ENCODE data around the gene SRMS.
"Not testable (repeated sequence)": the region's sequence is repeated elsewhere in the genome, so short reads cannot be mapped to it uniquely, and the experiment has no call there.

SRMS gene

GRCh38 chr20:63572071-63572787 lies 24.7 kb upstream of the SRMS start:
- H3K27ac Mint-ChIP-seq, result no peak overlapping the region
- H3K4me1 Mint-ChIP-seq (ENCODE audit: low read depth), result peaks cover 19% of the 10 kb centered on the region
- no peaks in the 10 kb centered on the region for H3K27me3 Mint-ChIP-seq
- no peaks in the 10 kb centered on the region for H3K9me3 Mint-ChIP-seq (ENCODE audit: low read depth)
- no peaks in the 10 kb centered on the region for H3K36me3 Mint-ChIP-seq
- no peak overlapping the region for H3K4me3 Mint-ChIP-seq

GRCh38 chr20:63571087-63571478 lies 23.5 kb upstream of the SRMS start:
- H3K27ac Mint-ChIP-seq; H3K9me3 Mint-ChIP-seq (ENCODE audit: low read depth); H3K36me3 Mint-ChIP-seq; H3K4me3 Mint-ChIP-seq; H3K27me3 Mint-ChIP-seq: not testable (repeated sequence)
- H3K4me1 Mint-ChIP-seq (ENCODE audit: low read depth), result peaks cover 17% of the 10 kb centered on the region

DNA sequence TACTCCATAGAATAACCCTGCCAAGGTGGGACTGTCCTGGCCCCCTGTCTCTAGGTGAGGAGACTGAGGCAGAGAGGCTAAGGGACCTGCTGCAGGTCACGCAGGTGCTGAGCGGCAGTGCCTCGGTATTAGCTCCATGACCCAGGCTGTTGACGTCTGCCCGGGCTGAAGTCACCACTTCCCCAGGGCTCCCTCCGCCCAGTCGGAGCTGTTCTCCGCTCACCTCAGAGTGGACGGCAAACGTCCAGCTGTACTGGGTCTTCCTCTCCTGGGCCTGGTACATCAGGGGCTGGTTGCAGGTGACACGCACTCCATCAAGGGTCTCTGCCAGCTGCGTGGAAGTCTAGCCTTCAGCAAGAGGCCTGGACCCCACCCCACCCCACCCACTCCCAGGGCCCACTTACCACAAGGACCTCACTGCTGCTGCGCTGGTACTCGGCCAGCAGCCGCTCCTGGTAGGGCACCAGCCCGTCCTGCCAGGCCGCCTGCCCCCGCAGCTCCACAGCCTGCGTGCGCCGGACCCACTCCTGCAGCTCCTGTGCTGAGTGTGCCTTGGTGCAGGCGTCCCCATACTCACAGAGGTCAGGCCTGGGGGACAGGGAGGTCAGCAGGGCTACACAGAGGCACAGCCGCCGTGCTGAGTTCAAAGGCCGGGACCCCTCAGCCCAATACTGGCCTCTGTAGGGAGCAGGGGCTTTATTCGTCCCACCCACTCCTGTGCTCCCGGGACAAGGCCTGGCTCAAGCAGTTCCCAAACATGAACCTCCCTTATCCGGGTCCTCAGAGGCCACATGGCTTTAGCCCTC lies 22.9 kb upstream of the SRMS start:
- Mint-ChIP-seq H3K27me3 (no peaks in the 10 kb centered on the region), H3K4me3 (no peak overlapping the region), H3K27ac (no peak overlapping the region)

GRCh38 chr20:63568986-63569949 lies 21.7 kb upstream of the SRMS start:
- Mint-ChIP-seq H3K27ac (no peak overlapping the region), H3K4me1 (ENCODE audit: low read depth) (peaks cover 17% of the 10 kb centered on the region), H3K36me3 (no peaks in the 10 kb centered on the region), H3K27me3 (no peaks in the 10 kb centered on the region), H3K9me3 (ENCODE audit: low read depth) (no peaks in the 10 kb centered on the region), H3K4me3 (peak overlapping the region; percentile 32)

More for the DNA sequence above, 22.9 kb upstream of the SRMS start:
- no peaks in the 10 kb centered on the region for H3K9me3 Mint-ChIP-seq (ENCODE audit: low read depth)
- H3K4me1 Mint-ChIP-seq (ENCODE audit: low read depth), result peaks cover 17% of the 10 kb centered on the region
- H3K36me3 Mint-ChIP-seq, result no peaks in the 10 kb centered on the region

DNA sequence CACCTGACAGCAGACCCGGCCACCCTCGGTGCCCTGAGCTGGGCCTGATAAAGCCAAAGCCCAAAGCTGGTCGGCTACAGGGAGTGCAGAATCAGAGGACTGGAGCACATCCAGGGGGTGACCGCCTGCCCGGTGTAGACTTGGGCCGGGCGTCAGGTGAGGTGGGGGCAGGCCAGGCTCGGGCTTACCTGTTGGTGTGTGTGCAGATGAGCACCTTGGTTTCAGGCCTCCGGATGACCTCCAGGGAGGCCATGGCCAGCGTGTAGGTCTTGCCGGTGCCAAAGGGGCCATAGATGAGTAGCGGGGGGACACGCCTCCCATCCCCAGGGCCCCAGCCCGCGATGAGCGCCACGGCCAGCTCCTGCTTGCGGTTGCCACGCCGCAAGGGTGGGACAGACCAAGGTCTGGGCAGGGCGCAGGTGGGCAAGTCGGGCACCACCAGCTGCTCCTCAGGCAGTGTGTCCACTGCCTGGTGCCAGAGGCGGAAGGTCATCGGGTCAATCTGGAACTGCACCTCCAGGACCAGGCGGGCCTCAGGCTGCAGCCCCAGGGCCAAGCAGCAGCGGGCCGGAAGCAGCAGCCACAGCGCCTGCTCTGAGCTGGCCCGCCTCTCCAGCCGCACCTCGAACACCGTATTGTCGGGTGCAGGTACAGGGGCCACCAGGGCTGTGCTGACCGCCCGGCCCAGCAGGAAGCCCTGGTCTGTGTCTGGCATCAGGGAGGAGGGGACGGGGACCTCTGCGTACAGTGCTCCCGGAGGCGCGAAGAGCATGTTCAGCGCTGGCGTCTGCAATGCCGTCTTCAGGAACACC lies 20.8 kb upstream of the SRMS start:
- Mint-ChIP-seq H3K9me3 (ENCODE audit: low read depth) (no peaks in the 10 kb centered on the region), H3K4me3 (peak overlapping the region; percentile 77), H3K36me3 (no peaks in the 10 kb centered on the region), H3K27me3 (no peaks in the 10 kb centered on the region), H3K4me1 (ENCODE audit: low read depth) (peaks cover 14% of the 10 kb centered on the region), H3K27ac (no peak overlapping the region)

DNA sequence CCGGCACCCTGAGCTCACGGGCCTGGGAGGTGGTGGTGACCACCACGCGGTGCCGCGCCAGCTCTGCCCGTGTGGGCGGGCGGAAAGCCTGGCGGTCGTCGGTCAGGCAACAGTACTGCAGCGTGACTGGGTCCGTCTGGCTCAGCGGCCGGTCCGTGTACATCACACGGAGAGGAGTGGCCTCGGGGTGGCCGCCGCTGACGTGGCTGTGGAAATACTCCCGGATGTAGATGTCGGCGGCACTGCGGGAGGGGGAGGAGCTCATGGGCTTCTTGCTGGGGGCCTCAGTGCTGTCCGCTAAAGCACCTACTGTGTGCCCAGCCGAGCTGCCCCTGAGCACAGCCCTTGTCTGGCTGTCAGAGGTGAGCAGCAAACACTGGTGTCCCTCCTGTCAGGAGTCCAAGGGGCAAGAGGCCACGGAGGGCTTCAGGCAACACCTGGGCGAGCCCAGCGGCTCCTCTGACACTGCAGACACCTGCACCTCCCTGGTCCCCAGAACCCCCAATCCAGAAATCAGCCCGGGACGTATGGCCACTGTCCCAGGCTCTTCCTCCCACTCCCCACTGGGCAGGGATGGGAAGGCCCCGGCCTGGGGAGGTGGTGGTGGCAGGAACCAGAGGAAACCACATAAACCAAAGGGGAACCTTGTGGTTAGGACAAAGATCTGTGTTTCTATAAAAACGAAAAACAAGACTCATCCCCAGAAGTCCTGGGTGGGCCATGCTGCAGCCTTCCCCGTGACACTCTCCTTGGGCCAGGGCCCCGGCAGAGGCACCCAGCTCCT lies 20.0 kb upstream of the SRMS start:
- Mint-ChIP-seq H3K36me3 (no peaks in the 10 kb centered on the region), H3K27ac (no peak overlapping the region), H3K27me3 (no peaks in the 10 kb centered on the region), H3K9me3 (ENCODE audit: low read depth) (no peaks in the 10 kb centered on the region), H3K4me1 (ENCODE audit: low read depth) (peaks cover 14% of the 10 kb centered on the region), H3K4me3 (peak overlapping the region; percentile 77)

GRCh38 chr20:63567136-63567385 lies 19.5 kb upstream of the SRMS start:
- no peaks in the 10 kb centered on the region for H3K27me3 Mint-ChIP-seq
- no peak overlapping the region for H3K4me3 Mint-ChIP-seq
- H3K9me3 Mint-ChIP-seq (ENCODE audit: low read depth), result no peaks in the 10 kb centered on the region
- peaks cover 14% of the 10 kb centered on the region for H3K4me1 Mint-ChIP-seq (ENCODE audit: low read depth)
- no peak overlapping the region for H3K27ac Mint-ChIP-seq
- H3K36me3 Mint-ChIP-seq, result no peaks in the 10 kb centered on the region

DNA sequence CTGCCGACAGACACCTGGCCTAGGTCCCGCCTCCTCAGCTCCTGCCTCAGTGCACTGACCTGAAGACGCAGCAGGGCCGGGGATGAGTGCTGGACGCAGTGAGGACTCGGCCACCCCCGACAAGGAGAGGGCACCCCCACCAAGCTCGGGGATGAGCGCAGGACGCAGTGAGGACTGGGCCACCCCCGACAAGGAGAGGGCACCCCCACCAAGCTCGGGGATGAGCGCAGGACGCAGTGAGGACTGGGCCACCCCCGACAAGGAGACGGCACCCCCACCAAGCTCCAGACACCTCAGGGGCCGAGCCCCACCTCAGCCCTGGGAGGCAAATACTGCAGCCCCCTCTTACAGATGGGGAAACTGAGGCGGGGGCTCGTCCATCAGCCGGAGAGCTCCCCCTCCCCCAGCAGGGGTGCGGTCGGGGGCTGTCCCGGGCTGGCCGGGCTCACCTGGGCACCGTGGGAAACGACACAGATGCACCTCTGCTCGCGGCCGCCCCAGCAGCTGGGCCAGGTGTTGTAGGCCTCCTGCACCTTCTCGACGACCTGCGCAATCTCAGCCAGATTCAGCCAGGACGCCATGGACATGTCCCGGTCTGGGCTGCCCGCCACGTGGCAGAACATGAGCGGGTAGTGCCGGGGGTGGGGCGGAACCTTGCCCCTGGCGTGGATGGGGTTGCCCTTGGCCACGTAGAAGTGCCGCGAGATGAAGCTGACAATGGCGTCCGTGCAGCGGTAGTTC lies 19.0 kb upstream of the SRMS start:
- Mint-ChIP-seq H3K4me1 (ENCODE audit: low read depth) (peaks cover 14% of the 10 kb centered on the region), H3K4me3 (no peak overlapping the region), H3K27me3 (no peaks in the 10 kb centered on the region), H3K27ac (no peak overlapping the region), H3K36me3 (no peaks in the 10 kb centered on the region), H3K9me3 (ENCODE audit: low read depth) (no peaks in the 10 kb centered on the region)

- H3K9me3 Mint-ChIP-seq (ENCODE audit: low read depth), result no peaks in the 10 kb centered on the region
- no peak overlapping the region for H3K27ac Mint-ChIP-seq
- no peaks in the 10 kb centered on the region for H3K36me3 Mint-ChIP-seq
- no peak overlapping the region for H3K4me3 Mint-ChIP-seq
- peaks cover 14% of the 10 kb centered on the region for H3K4me1 Mint-ChIP-seq (ENCODE audit: low read depth)
- no peaks in the 10 kb centered on the region for H3K27me3 Mint-ChIP-seq
Observed at GRCh38 chr20:63565699-63566335, 18.3 kb upstream of the SRMS start.

GRCh38 chr20:63565021-63565698 lies 17.6 kb upstream of the SRMS start:
- Mint-ChIP-seq H3K36me3 (peaks cover 2% of the 10 kb centered on the region), H3K9me3 (ENCODE audit: low read depth) (no peaks in the 10 kb centered on the region), H3K27ac (no peak overlapping the region), H3K4me3 (no peak overlapping the region), H3K4me1 (ENCODE audit: low read depth) (peaks cover 16% of the 10 kb centered on the region), H3K27me3 (no peaks in the 10 kb centered on the region)

DNA sequence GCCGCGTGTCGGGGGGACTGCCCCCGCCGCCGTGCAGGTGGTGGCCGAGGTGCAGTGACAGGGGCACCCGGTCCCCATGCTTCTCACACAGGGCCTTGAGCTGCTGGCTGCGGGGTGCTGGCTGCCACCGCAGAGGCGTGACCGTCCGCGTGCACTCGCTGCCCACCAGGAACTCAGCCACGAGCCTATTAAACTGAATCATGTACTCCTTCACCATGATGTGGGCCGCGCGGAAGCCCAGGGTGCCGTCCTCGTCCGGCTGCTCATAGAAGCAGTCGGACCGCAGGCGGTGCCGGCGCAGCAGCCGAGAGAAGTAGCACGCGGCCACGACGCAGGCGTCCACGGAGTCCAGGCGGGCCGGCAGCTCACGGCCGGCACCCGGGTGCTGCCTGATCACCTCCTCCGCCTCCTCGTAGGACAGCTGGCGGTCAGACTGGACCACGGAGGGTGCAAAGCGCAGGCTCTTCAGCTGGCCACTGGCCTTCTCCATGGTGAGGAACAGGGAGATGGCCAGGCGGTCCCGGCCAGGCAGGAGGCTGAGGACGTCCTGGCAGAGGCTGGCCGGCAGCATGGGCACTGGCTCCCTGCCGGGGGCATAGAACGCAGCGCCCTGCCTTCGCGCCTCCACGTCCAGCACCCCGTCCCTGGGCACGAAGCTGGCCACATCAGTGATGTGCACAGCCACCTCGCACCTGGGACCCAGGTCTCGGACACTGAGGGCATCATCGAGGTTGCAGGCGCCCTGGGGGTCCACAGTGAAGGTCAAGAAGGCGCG lies 16.7 kb upstream of the SRMS start:
- H3K27ac Mint-ChIP-seq, result no peak overlapping the region
- H3K27me3 Mint-ChIP-seq, result no peaks in the 10 kb centered on the region
- H3K9me3 Mint-ChIP-seq (ENCODE audit: low read depth), result no peaks in the 10 kb centered on the region
- peaks cover 2% of the 10 kb centered on the region for H3K36me3 Mint-ChIP-seq
- H3K4me1 Mint-ChIP-seq (ENCODE audit: low read depth), result peaks cover 14% of the 10 kb centered on the region
- no peak overlapping the region for H3K4me3 Mint-ChIP-seq

Data from activated naive CD8-positive, alpha-beta T cell (primary cell).